HG03354 (cell line): ENCODE results near the gene TMEM174.

Source experiments
- ATAC-seq: cut with Tn5 transposase; IDR thresholded peaks from one replicate; pipeline ENCODE4 v1.9.1; 2021; ENCODE audit warnings: mild to moderate bottlenecking; ENCODE audit not compliant: unreplicated experiment, poor library complexity, severe bottlenecking

TMEM174 gene

GRCh38 chr5:73152411-73153388, 20.3 kb upstream of the TMEM174 start:
- no peak for ATAC-seq

- no peak for ATAC-seq
Measured at GRCh38 chr5:73153513-73153912, 19.5 kb upstream of the TMEM174 start.

- no peak for ATAC-seq
Measured at GRCh38 chr5:73154208-73155006, 18.6 kb upstream of the TMEM174 start.

GRCh38 chr5:73155271-73156222, 17.4 kb upstream of the TMEM174 start:
- ATAC-seq = no peak

- no peak for ATAC-seq
Measured at GRCh38 chr5:73157414-73158303, 15.3 kb upstream of the TMEM174 start.

GRCh38 chr5:73158313-73158712, 14.7 kb upstream of the TMEM174 start:
- no peak for ATAC-seq

GRCh38 chr5:73160239-73160671, 12.7 kb upstream of the TMEM174 start:
- peak; percentile 94 for ATAC-seq

- ATAC-seq = no peak
Measured at GRCh38 chr5:73170522-73170921, 2.5 kb upstream of the TMEM174 start.

- no peak for ATAC-seq
Measured at GRCh38 chr5:73171495-73171894, 1.5 kb upstream of the TMEM174 start.

- ATAC-seq = no peak
Measured at GRCh38 chr5:73174100-73174815, 1.3 kb downstream of the TMEM174 start.

- ATAC-seq = no peak
Measured at GRCh38 chr5:73176250-73176649, 3.3 kb downstream of the TMEM174 start.

GRCh38 chr5:73178265-73178664, 5.3 kb downstream of the TMEM174 start:
- no peak for ATAC-seq

- no peak for ATAC-seq
Measured at GRCh38 chr5:73179730-73180129, 6.7 kb downstream of the TMEM174 start.

- no peak for ATAC-seq
Measured at GRCh38 chr5:73180566-73180965, 7.6 kb downstream of the TMEM174 start.

- ATAC-seq = no peak
Measured at GRCh38 chr5:73182307-73182706, 9.3 kb downstream of the TMEM174 start.

GRCh38 chr5:73183000-73183399, 10.0 kb downstream of the TMEM174 start:
- no peak for ATAC-seq

- no peak for ATAC-seq
Measured at GRCh38 chr5:73183481-73183891, 10.5 kb downstream of the TMEM174 start.

- no peak for ATAC-seq
Measured at GRCh38 chr5:73186976-73187375, 14.0 kb downstream of the TMEM174 start.
